B cell (primary cell): ENCODE results near the gene C13orf42. TPM values are rescaled to one million over a fixed set of nuclear protein-coding genes. Genes with fewer than 3 reads are reported as not detected.

Source experiments
- ATAC-seq: fragments of 200-7000 bp; cut with Tn5 transposase; one replicate; pipeline ENCODE4 v1.10.0; 2021; ENCODE audit warnings: low read depth, mild to moderate bottlenecking, moderate number of reproducible peaks, moderate library complexity
- CTCF ChIA-PET: fragments of 350-600 bp; sonication (Branson Sonifier 250); formaldehyde crosslinking; loops from one replicate; lab custom pipeline; 2021; ENCODE audit warnings: antibody characterized with exemption, inconsistent platforms; lab: Charles Lee
- POLR2A ChIA-PET: fragments of 350-600 bp; sonication (Branson Sonifier 250); formaldehyde crosslinking; loops from one replicate; lab custom pipeline; 2021; ENCODE audit warnings: antibody characterized with exemption; lab: Charles Lee
- DNase-seq: peaks from one replicate; pipeline ENCODE4 v3.0.0; 2013
- H2AFZ ChIP-seq: 2 replicates; pipeline ENCODE4 v1.6.1; 2012; ENCODE audit warnings: mild to moderate bottlenecking, low read depth, low read length; ENCODE audit not compliant: insufficient read depth, poor library complexity, severe bottlenecking
- H3K27ac ChIP-seq, 2 donors: 1 replicate in 1 of 2; 2 replicates in 1 of 2; pipeline ENCODE4 v1.5.1; 2012 to 2013; ENCODE audit warnings: low read length in 2 of 2, mild to moderate bottlenecking in 2 of 2, moderate library complexity in 1 of 2
- H3K27me3 ChIP-seq, 4 experiments: fragments of 200-600 bp in 1 of 4; sonication (generic) in 1 of 4; replicated peaks in 1 of 4; 1 replicate in 2 of 4; 2 replicates in 2 of 4; pipeline versions ENCODE4 v1.6.1 to v1.7.0; 2013 to 2016; ENCODE audit warnings: low read length in 3 of 4, mild to moderate bottlenecking in 2 of 4, mixed read lengths in 1 of 4, moderate library complexity in 1 of 4; ENCODE audit not compliant: insufficient read depth in 4 of 4, control insufficient read depth in 3 of 4; ENCODE audit errors: control extremely low read depth in 1 of 4
- H3K36me3 ChIP-seq, 2 experiments: replicated peaks in 1 of 2; 1 replicate in 1 of 2; 2 replicates in 1 of 2; pipeline versions ENCODE4 v1.6.1 to v1.7.1; 2013; ENCODE audit warnings: low read length in 1 of 2; ENCODE audit not compliant: insufficient read depth in 2 of 2, control insufficient read depth in 1 of 2; ENCODE audit errors: control extremely low read depth in 1 of 2, extremely low read depth in 1 of 2
- H3K4me1 ChIP-seq, 2 donors: fragments of 200-600 bp in 1 of 2; sonication (generic) in 1 of 2; 1 replicate in 1 of 2; 2 replicates in 1 of 2; pipeline versions ENCODE4 v1.5.1 to v1.6.1; 2013 to 2017; ENCODE audit warnings: low read length in 2 of 2; ENCODE audit not compliant: control insufficient read depth in 2 of 2, insufficient read depth in 2 of 2
- H3K4me2 ChIP-seq: replicated peaks from 2 replicates; pipeline ENCODE3; 2012; ENCODE audit warnings: mild to moderate bottlenecking, low read depth, low read length; ENCODE audit not compliant: poor library complexity, severe bottlenecking
- H3K4me3 ChIP-seq, 5 experiments: fragments of 200-600 bp in 1 of 5; sonication (generic) in 1 of 5; 1 replicate in 3 of 5; 2 replicates in 2 of 5; pipeline versions ENCODE4 v1.5.1 to v1.7.0; 2011 to 2016; ENCODE audit warnings: low read length in 4 of 5, mild to moderate bottlenecking in 4 of 5, low read depth in 2 of 5, control low read depth in 1 of 5, moderate library complexity in 1 of 5; ENCODE audit not compliant: insufficient read depth in 1 of 5; ENCODE audit errors: control extremely low read depth in 1 of 5, extremely low read depth in 1 of 5
- H3K79me2 ChIP-seq: fragments of 200-600 bp; sonication (generic); one replicate; pipeline ENCODE4 v1.6.0; 2016; ENCODE audit warnings: low read length; ENCODE audit not compliant: control insufficient read depth, insufficient read depth
- H3K9ac ChIP-seq: fragments of 200-600 bp; sonication (generic); 2 replicates; pipeline ENCODE4 v1.6.1; 2017; ENCODE audit warnings: mild to moderate bottlenecking, low read length, moderate library complexity
- H3K9me3 ChIP-seq, 3 donors: one replicate each; pipeline versions ENCODE4 v1.6.1 to v1.7.1; 2013; ENCODE audit warnings: low read length in 2 of 3; ENCODE audit not compliant: control insufficient read depth in 2 of 3, insufficient read depth in 1 of 3; ENCODE audit errors: control extremely low read depth in 1 of 3
- H4K20me1 ChIP-seq: 2 replicates; pipeline ENCODE4 v1.6.0; 2012; ENCODE audit warnings: mild to moderate bottlenecking, low read length; ENCODE audit not compliant: insufficient read depth, control insufficient read depth, poor library complexity, severe bottlenecking
- H3K27ac Mint-ChIP-seq: one replicate; pipeline ENCODE4 v1.8.0; 2021; ENCODE audit warnings: mixed read lengths
- H3K27me3 Mint-ChIP-seq: one replicate; pipeline ENCODE4 v1.8.0; 2021; ENCODE audit warnings: mixed read lengths
- H3K4me1 Mint-ChIP-seq: one replicate; pipeline ENCODE4 v1.8.0; 2021; ENCODE audit warnings: mixed read lengths
- H3K4me3 Mint-ChIP-seq: one replicate; pipeline ENCODE4 v1.8.0; 2021; ENCODE audit warnings: mixed read lengths
- H3K9me3 Mint-ChIP-seq: one replicate; pipeline ENCODE4 v1.8.0; 2022; ENCODE audit warnings: mixed read lengths; ENCODE audit not compliant: insufficient read depth
- CTCF ChIP-seq: fragments of 200-600 bp; IDR thresholded peaks from one replicate; pipeline ENCODE4 v1.8.0; 2022; ENCODE audit warnings: antibody characterized with exemption, mild to moderate bottlenecking
- EZH2 ChIP-seq: IDR thresholded peaks from 2 replicates; pipeline ENCODE4 v1.6.1; 2012; ENCODE audit warnings: borderline replicate concordance, low read depth, mild to moderate bottlenecking, moderate library complexity, low read length; ENCODE audit not compliant: insufficient read depth, poor library complexity, severe bottlenecking
- WGBS: methylation state at CpG from one replicate; pipeline ENCODE4 v1.1.5; 2013; ENCODE audit warnings: missing lambda C conversion rate; ENCODE audit not compliant: insufficient coverage; 5-methylcytosine and 5-hydroxymethylcytosine counted together
- intact Hi-C: fragments of 100-400 bp; cut with micrococcal nuclease; formaldehyde crosslinking; loops from one replicate; pipeline ENCODE4 v1.10.0; 2022
- polyA plus RNA-seq: library from polyadenylated mRNA; depleted of rRNA; stranded (reverse); fragments of >200 nt; gene quantifications from 2 replicates; pipeline ENCODE4 v1.2.3, GENCODE V29; 2012
- total RNA-seq, 2 donors: library from RNA; stranded (reverse); fragments of 120-200 nt in 1 of 2; gene quantifications; 1 replicate in 1 of 2; 2 replicates in 1 of 2; pipeline versions ENCODE4 v1.2.3 to v1.2.4, GENCODE V29; 2013 to 2022

The C13orf42 gene
- total and polyA plus RNA-seq, 2 donors (not counting 1 experiment from before 2014, with no cell fraction given) = not detected

GRCh38 chr13:51097353-51098043 is 13.6 kb downstream of the C13orf42 start:
- peaks cover 0 to 3% (median 1%) of the 10 kb centered on the region in 4 experiments for H3K27me3 ChIP-seq
- no peak overlapping the region for H2AFZ ChIP-seq
- H3K36me3 ChIP-seq = no peaks in the 10 kb centered on the region
- H3K9ac ChIP-seq = no peak overlapping the region
- H3K4me2 ChIP-seq = no peak overlapping the region
- TF ChIP-seq CTCF (no peak), EZH2 (no peak)
- ChIA-PET POLR2A (no interaction called here), CTCF (no interaction called here)
- Mint-ChIP-seq H3K9me3 (no peaks in the 10 kb centered on the region), H3K27ac (no peak overlapping the region), H3K4me3 (no peak overlapping the region), H3K27me3 (peaks cover 28% of the 10 kb centered on the region), H3K4me1 (peaks cover under 1% of the 10 kb centered on the region)
- H3K4me1 ChIP-seq = no peaks in the 10 kb centered on the region
- ATAC-seq (no peak), DNase-seq (no peak)
- intact Hi-C loops = no loop called here
- H3K27ac ChIP-seq = no peak overlapping the region
- H4K20me1 ChIP-seq = no peaks in the 10 kb centered on the region
- no peaks in the 10 kb centered on the region for H3K9me3 ChIP-seq
- H3K79me2 ChIP-seq = no peaks in the 10 kb centered on the region
- H3K4me3 ChIP-seq = no peak overlapping the region
- 91% methylated on average over 3 of the region's 4 CpGs for WGBS

DNA sequence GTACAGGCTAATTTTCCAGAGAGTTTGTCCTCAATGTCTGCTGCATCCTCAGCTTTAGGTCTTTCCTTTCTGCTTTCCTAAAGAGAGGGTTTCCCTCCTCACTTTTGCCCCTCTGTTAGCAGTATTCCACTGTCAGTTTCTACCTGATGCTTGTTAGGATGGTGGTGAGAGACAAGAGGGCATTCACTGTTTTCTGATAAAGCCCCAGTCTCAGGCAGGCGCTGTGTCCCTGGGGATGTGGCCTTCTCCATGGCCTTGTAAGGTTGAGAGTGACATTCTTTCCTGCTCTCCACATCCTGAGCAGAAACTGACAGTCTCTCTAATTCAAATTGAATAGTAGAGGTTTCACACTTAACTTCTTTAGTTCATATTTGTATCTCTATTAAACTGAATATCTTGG is 14.9 kb downstream of the C13orf42 start:
- CTCF ChIA-PET = no interaction called here

More for the DNA sequence above, 14.9 kb downstream of the C13orf42 start:
- WGBS = no CpG with 5 or more reads among the region's 1 CpG
- no peak for DNase-seq
- POLR2A ChIA-PET = no interaction called here
- no peak overlapping the region for H3K4me3 Mint-ChIP-seq
- peaks cover 0 to 3% (median 1%) of the 10 kb centered on the region in 4 experiments for H3K27me3 ChIP-seq
- H3K4me1 Mint-ChIP-seq = no peaks in the 10 kb centered on the region
- no peak overlapping the region for H2AFZ ChIP-seq
- TF ChIP-seq CTCF (no peak), EZH2 (no peak)
- no peak overlapping the region for H3K27ac Mint-ChIP-seq
- H3K4me1 ChIP-seq = no peaks in the 10 kb centered on the region
- H3K4me2 ChIP-seq = no peak overlapping the region
- no peaks in the 10 kb centered on the region for H3K79me2 ChIP-seq
- H3K4me3 ChIP-seq = no peak overlapping the region
- no peaks in the 10 kb centered on the region for H3K9me3 Mint-ChIP-seq
- H3K27me3 Mint-ChIP-seq = peaks cover 21% of the 10 kb centered on the region
- no peak for ATAC-seq
- no peaks in the 10 kb centered on the region for H3K9me3 ChIP-seq
- H4K20me1 ChIP-seq = no peaks in the 10 kb centered on the region
- intact Hi-C loops = no loop called here
- no peak overlapping the region for H3K9ac ChIP-seq
- no peak overlapping the region for H3K27ac ChIP-seq
- H3K36me3 ChIP-seq = no peaks in the 10 kb centered on the region
